Pulmonary artery endothelial cell (primary cell): ENCODE results near the gene ACOX2. TPM values are rescaled to one million over a fixed set of nuclear protein-coding genes. Genes with fewer than 3 reads are reported as not detected.

ENCODE experiments used
- DNase-seq: peaks from one replicate; pipeline ENCODE4 v3.0.0-alpha.2; 2011; ENCODE audit warnings: low read depth, low spot score
- total RNA-seq: library from RNA; depleted of rRNA; stranded (reverse); fragments of >200 nt; gene quantifications from 2 replicates; pipeline ENCODE4 v1.2.3, GENCODE V29; 2014

Gene ACOX2
- total RNA-seq, 1 donor from 2014 or later: 1.3 TPM

- DNase-seq: no peak
These were observed 61.9 kb downstream of the ACOX2 start for GRCh38 chr3:58474967-58475578.

- no peak for DNase-seq
These were observed 62.6 kb downstream of the ACOX2 start for GRCh38 chr3:58474348-58474911.

GRCh38 chr3:58473275-58473674 lies 63.7 kb downstream of the ACOX2 start:
- DNase-seq: no peak

GRCh38 chr3:58471025-58471887 lies 65.7 kb downstream of the ACOX2 start:
- DNase-seq: no peak

GRCh38 chr3:58470363-58471024 lies 66.5 kb downstream of the ACOX2 start:
- DNase-seq: no peak

- no peak for DNase-seq
These were observed 67.9 kb downstream of the ACOX2 start for GRCh38 chr3:58469096-58469495.

- DNase-seq: no peak
These were observed 70.0 kb downstream of the ACOX2 start for GRCh38 chr3:58466899-58467563.

GRCh38 chr3:58464866-58465265 lies 72.1 kb downstream of the ACOX2 start:
- DNase-seq: no peak

GRCh38 chr3:58463942-58464271 lies 73.1 kb downstream of the ACOX2 start:
- DNase-seq: no peak

- peak; percentile 15 for DNase-seq
These were observed 73.6 kb downstream of the ACOX2 start for GRCh38 chr3:58463181-58463941.

- no peak for DNase-seq
These were observed 74.2 kb downstream of the ACOX2 start for GRCh38 chr3:58462829-58463180.

- DNase-seq: no peak
These were observed 77.8 kb downstream of the ACOX2 start for GRCh38 chr3:58459160-58459559.

Other genes starting within 250 kb of the ACOX2 start
- gene RPP14, start 230.9 kb downstream of the ACOX2 start, total RNA-seq: 17.4 and 17.8 TPM in 2 replicates
- gene HTD2, start 230.7 kb downstream of the ACOX2 start, total RNA-seq: 5.4 and 8.7 TPM in 2 replicates
- gene PXK, start 204.3 kb downstream of the ACOX2 start, total RNA-seq: 13.6 and 27.3 TPM in 2 replicates
- gene PDHB, start 103.4 kb downstream of the ACOX2 start, total RNA-seq: 59.7 and 95.6 TPM in 2 replicates
- gene KCTD6, start 45.1 kb downstream of the ACOX2 start, total RNA-seq: 5.7 and 8.4 TPM in 2 replicates
- 3.8 and 9.6 TPM in 2 replicates for gene FAM107A, start 40.2 kb upstream of the ACOX2 start, total RNA-seq
- 0.46 and 0.66 TPM in 2 replicates for gene FAM3D, start 129.6 kb upstream of the ACOX2 start, total RNA-seq